GM12801 (cell line): ENCODE results near the gene HTR3B.

Experiments used
- CTCF ChIP-seq: IDR thresholded peaks from one replicate; pipeline ENCODE4 v1.5.1; 2011; ENCODE audit warnings: control low read depth; ENCODE audit not compliant: insufficient read length; ENCODE audit errors: extremely low read depth

The HTR3B gene

GRCh38 chr11:113977701-113978100, 73.1 kb downstream of the HTR3B start:
- no peak for TF ChIP-seq CTCF

DNA sequence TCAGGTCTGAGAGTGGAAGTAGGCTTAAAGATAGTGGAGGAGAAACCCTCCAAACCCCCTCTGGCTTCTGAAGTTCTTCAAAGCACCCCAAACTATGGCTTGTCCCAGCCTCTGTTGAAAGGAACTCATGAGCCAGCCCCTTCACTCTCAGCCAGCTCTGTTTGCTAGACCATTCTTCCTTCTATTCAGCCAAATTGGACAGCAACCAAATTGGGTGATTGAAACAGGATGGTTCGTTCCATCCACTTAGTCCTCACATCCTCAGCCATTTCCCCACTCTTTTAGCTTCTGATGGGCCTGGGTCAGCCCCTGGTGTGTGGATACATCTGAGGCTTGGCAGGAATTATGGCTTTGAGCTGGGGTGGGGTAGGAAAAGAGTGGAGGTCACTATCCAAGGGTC, 74.8 kb downstream of the HTR3B start:
- TF ChIP-seq CTCF = no peak

GRCh38 chr11:113980785-113981184, 76.2 kb downstream of the HTR3B start:
- TF ChIP-seq CTCF = no peak

DNA sequence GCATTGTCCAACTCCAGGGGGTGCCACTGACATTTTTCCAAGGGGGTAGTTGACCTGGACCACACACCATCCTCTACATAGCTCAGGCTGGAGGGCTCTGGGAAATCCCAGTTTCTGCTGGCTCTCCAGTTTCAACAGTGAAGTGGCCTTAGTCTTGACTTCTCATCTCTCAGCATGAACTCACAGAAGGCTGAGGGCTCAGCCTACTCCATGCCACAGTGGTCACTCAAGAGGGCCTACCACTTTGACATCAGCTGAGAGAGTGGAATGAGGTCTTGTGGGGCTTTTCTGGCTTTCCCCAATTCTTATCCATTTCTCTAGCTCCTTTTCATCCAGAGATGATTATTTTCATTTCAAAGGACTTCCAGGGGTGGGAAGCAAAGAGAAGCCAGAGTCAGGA, 77.7 kb downstream of the HTR3B start:
- no peak for TF ChIP-seq CTCF

GRCh38 chr11:113984781-113985180, 80.2 kb downstream of the HTR3B start:
- TF ChIP-seq CTCF = no peak

GRCh38 chr11:113985906-113986305, 81.3 kb downstream of the HTR3B start:
- TF ChIP-seq CTCF = no peak

GRCh38 chr11:113986351-113987140, 82.0 kb downstream of the HTR3B start:
- TF ChIP-seq CTCF = no peak
